Measurements from ENCODE around the gene PTGIS.

Gene PTGIS

DNA sequence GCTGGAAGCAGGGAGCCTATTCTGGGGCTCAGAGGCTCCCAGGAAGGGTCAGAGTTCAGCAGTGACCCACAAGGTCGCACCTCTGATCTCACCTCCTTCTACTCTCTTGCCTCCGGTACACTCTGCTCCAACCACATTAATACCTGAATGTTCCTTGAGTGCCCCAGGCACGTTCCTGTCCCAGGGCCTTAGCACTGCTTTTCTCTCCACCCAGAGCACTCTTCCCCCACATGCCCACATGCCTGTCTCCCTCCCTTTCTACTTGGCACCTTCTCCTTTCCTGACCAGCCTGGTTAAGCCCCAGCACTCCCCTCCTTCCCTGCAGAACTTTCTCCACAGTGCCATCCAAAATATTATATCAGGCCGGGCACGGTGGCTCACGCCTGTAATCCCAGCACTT lies 98.9 kb downstream of the PTGIS start:
- TF ChIP-seq ZBTB7A (IDR thresholded peaks at IDR 0.05; ENCODE audit: low read depth) (no peak), TAF1 (IDR thresholded peaks at IDR 0.05; ENCODE audit: low read depth) (no peak), USF1 (IDR thresholded peaks at IDR 0.05) (no peak), EP300 (IDR thresholded peaks at IDR 0.05; ENCODE audit: borderline replicate concordance) (no peak), TCF12 (IDR thresholded peaks at IDR 0.05; ENCODE audit: low read depth) (no peak), RAD21 (IDR thresholded peaks at IDR 0.05; ENCODE audit: low read depth) (no peak), FOXM1 (IDR thresholded peaks at IDR 0.05; ENCODE audit: borderline replicate concordance, low read depth) (no peak), CREB1 (IDR thresholded peaks at IDR 0.05; ENCODE audit: low read depth) (no peak), CEBPB (IDR thresholded peaks at IDR 0.05) (no peak), TEAD4 (IDR thresholded peaks at IDR 0.05) (no peak), YY1 (IDR thresholded peaks at IDR 0.05; ENCODE audit: low read depth) (no peak), EGR1 (IDR thresholded peaks at IDR 0.05) (no peak), NFIC (IDR thresholded peaks at IDR 0.05) (no peak)
- TF ChIP-seq, protein P1, sequence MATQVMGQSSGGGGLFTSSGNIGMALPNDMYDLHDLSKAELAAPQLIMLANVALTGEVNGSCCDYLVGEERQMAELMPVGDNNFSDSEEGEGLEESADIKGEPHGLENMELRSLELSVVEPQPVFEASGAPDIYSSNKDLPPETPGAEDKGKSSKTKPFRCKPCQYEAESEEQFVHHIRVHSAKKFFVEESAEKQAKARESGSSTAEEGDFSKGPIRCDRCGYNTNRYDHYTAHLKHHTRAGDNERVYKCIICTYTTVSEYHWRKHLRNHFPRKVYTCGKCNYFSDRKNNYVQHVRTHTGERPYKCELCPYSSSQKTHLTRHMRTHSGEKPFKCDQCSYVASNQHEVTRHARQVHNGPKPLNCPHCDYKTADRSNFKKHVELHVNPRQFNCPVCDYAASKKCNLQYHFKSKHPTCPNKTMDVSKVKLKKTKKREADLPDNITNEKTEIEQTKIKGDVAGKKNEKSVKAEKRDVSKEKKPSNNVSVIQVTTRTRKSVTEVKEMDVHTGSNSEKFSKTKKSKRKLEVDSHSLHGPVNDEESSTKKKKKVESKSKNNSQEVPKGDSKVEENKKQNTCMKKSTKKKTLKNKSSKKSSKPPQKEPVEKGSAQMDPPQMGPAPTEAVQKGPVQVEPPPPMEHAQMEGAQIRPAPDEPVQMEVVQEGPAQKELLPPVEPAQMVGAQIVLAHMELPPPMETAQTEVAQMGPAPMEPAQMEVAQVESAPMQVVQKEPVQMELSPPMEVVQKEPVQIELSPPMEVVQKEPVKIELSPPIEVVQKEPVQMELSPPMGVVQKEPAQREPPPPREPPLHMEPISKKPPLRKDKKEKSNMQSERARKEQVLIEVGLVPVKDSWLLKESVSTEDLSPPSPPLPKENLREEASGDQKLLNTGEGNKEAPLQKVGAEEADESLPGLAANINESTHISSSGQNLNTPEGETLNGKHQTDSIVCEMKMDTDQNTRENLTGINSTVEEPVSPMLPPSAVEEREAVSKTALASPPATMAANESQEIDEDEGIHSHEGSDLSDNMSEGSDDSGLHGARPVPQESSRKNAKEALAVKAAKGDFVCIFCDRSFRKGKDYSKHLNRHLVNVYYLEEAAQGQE (IDR thresholded peaks at IDR 0.05; ENCODE audit: low read depth) = no peak
- TF ChIP-seq, protein P2, sequence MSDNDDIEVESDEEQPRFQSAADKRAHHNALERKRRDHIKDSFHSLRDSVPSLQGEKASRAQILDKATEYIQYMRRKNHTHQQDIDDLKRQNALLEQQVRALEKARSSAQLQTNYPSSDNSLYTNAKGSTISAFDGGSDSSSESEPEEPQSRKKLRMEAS (IDR thresholded peaks at IDR 0.05) = no peak

GRCh38 chr20:49468412-49468811 lies 99.5 kb downstream of the PTGIS start:
- no peak for TF ChIP-seq EGR1 (IDR thresholded peaks at IDR 0.05)
- TF ChIP-seq CEBPB (IDR thresholded peaks at IDR 0.05) = no peak
- TF ChIP-seq, protein P1 (IDR thresholded peaks at IDR 0.05; ENCODE audit: low read depth) = no peak
- no peak for TF ChIP-seq TEAD4 (IDR thresholded peaks at IDR 0.05)
- TF ChIP-seq EP300 (IDR thresholded peaks at IDR 0.05; ENCODE audit: borderline replicate concordance) = no peak

DNA sequence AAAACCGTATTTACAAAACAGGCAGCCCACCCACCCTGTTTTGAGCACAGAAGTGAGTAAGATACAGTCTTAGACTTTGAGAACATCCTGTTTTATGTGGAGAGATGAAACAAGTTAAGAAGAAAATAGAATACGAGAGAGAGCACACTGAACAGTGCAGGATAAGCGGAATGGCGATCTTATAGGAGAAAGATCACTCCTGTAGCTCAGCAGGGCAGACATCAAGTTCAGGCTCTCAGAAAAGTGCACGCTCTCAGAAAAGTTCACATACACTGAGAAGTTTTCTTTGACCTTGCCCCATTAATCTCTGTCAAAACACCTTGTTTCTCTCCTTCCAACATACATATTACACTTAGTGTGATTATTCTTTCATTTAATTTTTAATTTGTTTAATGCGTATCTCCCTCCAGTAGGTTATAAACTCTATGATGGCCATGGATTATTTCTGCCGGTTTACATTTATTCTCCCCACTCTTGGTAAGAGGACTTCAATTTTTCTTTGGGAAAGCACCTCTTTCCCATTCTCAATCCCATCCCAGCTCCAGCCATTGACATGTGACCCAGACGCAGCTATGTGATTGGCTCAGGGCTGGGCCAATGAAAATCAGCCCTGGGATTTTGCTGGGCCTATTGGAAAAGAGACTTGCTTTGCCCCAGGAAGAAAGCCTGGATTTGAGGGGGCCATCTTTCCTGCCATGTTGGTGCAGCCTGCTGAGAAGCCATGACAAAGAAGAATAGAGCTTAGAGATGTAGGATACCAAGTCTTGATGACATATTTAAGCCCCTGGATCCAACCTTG lies 101.6 kb downstream of the PTGIS start:
- TF ChIP-seq, protein P2 (IDR thresholded peaks at IDR 0.05) = no peak
- peak; percentile 55 for TF ChIP-seq USF1 (IDR thresholded peaks at IDR 0.05)
- no peak for TF ChIP-seq RAD21 (IDR thresholded peaks at IDR 0.05; ENCODE audit: low read depth)
- TF ChIP-seq EGR1 (IDR thresholded peaks at IDR 0.05) = no peak

- TF ChIP-seq EGR1 (IDR thresholded peaks at IDR 0.05) (no peak), CEBPB (IDR thresholded peaks at IDR 0.05) (no peak), USF1 (IDR thresholded peaks at IDR 0.05) (no peak), FOXM1 (IDR thresholded peaks at IDR 0.05; ENCODE audit: borderline replicate concordance, low read depth) (no peak), YY1 (IDR thresholded peaks at IDR 0.05; ENCODE audit: low read depth) (no peak), TEAD4 (IDR thresholded peaks at IDR 0.05) (no peak), NFIC (IDR thresholded peaks at IDR 0.05) (no peak), ZBTB7A (IDR thresholded peaks at IDR 0.05; ENCODE audit: low read depth) (no peak), TCF12 (IDR thresholded peaks at IDR 0.05; ENCODE audit: low read depth) (no peak), EP300 (IDR thresholded peaks at IDR 0.05; ENCODE audit: borderline replicate concordance) (no peak), TAF1 (IDR thresholded peaks at IDR 0.05; ENCODE audit: low read depth) (no peak), CREB1 (IDR thresholded peaks at IDR 0.05; ENCODE audit: low read depth) (no peak), RAD21 (IDR thresholded peaks at IDR 0.05; ENCODE audit: low read depth) (no peak)
- TF ChIP-seq, protein P2 (IDR thresholded peaks at IDR 0.05) = no peak
- TF ChIP-seq, protein P1 (IDR thresholded peaks at IDR 0.05; ENCODE audit: low read depth) = no peak
These were observed 103.4 kb downstream of the PTGIS start for GRCh38 chr20:49464556-49464955.

Data from Ishikawa (cell line).